HCT116 (cell line): Measurements from ENCODE around the gene IMMT. TPM values are rescaled to one million over a fixed set of nuclear protein-coding genes. Genes with fewer than 3 reads are reported as not detected.

Experiments used
- ATAC-seq: fragments of 200-7000 bp; cut with Tn5 transposase; 2 replicates; pipeline ENCODE4 v1.9.1; 2020; ENCODE audit warnings: mild to moderate bottlenecking, moderate library complexity
- BruUV-seq: library from RNA; stranded (reverse); fragments of 400-500 nt; replicated peaks from 2 replicates; lab custom pipeline; 2021; lab: Mats Ljungman, UMichigan
- CTCF ChIA-PET: fragments of 300-600 bp; sonication (Branson Sonifier 250); formaldehyde crosslinking; loops from one replicate; lab custom pipeline; 2021; ENCODE audit warnings: antibody characterized with exemption; lab: Charles Lee
- POLR2A ChIA-PET: fragments of 300-600, 350-600 bp; sonication (Branson Sonifier 250); formaldehyde crosslinking; loops from one replicate; lab custom pipeline; 2021; ENCODE audit warnings: antibody characterized with exemption; lab: Charles Lee
- RAD21 ChIA-PET, 2 experiments: fragments of 300-600 bp; sonication (Branson Sonifier 250); formaldehyde crosslinking; loops; one replicate each; lab custom pipeline; 2023; ENCODE audit warnings: low total read pairs in 2 of 2; ENCODE audit not compliant: uncharacterized antibody in 2 of 2, unreplicated experiment in 2 of 2, low non-redundant PET in 1 of 2; lab: Charles Lee
- DNase-seq: peaks from one replicate; pipeline ENCODE4 v3.0.0-alpha.2; 2010; ENCODE audit warnings: low read depth, low spot score
- H2AFZ ChIP-seq: fragments of 200-600 bp; shearing (Covaris generic), sonication (generic); 2 replicates; pipeline ENCODE4 v1.6.1; 2017; ENCODE audit warnings: low read depth, mixed run types, mixed read lengths, antibody characterized with exemption, low read length; ENCODE audit not compliant: poor library complexity, severe bottlenecking
- H3K27ac ChIP-seq: 2 replicates; pipeline ENCODE4 v1.5.1; 2012; ENCODE audit warnings: low read depth, low read length
- H3K27me3 ChIP-seq: fragments of 200-600 bp; sonication (generic); 2 replicates; pipeline ENCODE4 v1.6.1; 2016; ENCODE audit warnings: mixed run types, low read length, mixed read lengths; ENCODE audit not compliant: insufficient read depth
- H3K36me3 ChIP-seq, 2 experiments: fragments of 200-500 bp in 1 of 2; fragments of 200-600 bp in 1 of 2; sonication (Bioruptor generic) in 1 of 2; sonication (generic) in 1 of 2; 2 replicates each; pipeline versions ENCODE4 v1.5.1 to v1.6.1; 2014 to 2016; ENCODE audit warnings: low read length in 2 of 2, inconsistent platforms in 1 of 2, mixed read lengths in 1 of 2, mixed run types in 1 of 2; ENCODE audit not compliant: insufficient read depth in 2 of 2, control insufficient read depth in 1 of 2
- H3K4me1 ChIP-seq, 2 experiments: fragments of 200-600 bp in 1 of 2; sonication (generic) in 1 of 2; 2 replicates each; pipeline versions ENCODE4 v1.5.1 to v1.6.1; 2012 to 2017; ENCODE audit warnings: low read length in 2 of 2, inconsistent platforms in 1 of 2, mild to moderate bottlenecking in 1 of 2, mixed read lengths in 1 of 2, mixed run types in 1 of 2, moderate library complexity in 1 of 2; ENCODE audit not compliant: insufficient read depth in 2 of 2, control insufficient read depth in 1 of 2
- H3K4me2 ChIP-seq: fragments of 200-600 bp; sonication (generic); 2 replicates; pipeline ENCODE4 v1.6.1; 2017; ENCODE audit warnings: mixed run types, low read length, mixed read lengths
- H3K4me3 ChIP-seq, 2 experiments: fragments of 200-600 bp in 1 of 2; sonication (generic) in 1 of 2; replicated peaks in 1 of 2; 2 replicates each; pipeline ENCODE4 v1.5.1; 2011 to 2016; ENCODE audit warnings: low read length in 2 of 2, control low read depth in 1 of 2, low read depth in 1 of 2, mild to moderate bottlenecking in 1 of 2, mixed read lengths in 1 of 2, mixed run types in 1 of 2
- H3K79me2 ChIP-seq: fragments of 200-600 bp; sonication (generic); 2 replicates; pipeline ENCODE4 v1.6.1; 2017; ENCODE audit warnings: mild to moderate bottlenecking, mixed run types, low read length, moderate library complexity, mixed read lengths; ENCODE audit not compliant: insufficient read depth
- H3K9ac ChIP-seq: fragments of 200-600 bp; sonication (generic); 2 replicates; pipeline ENCODE4 v1.6.1; 2016; ENCODE audit warnings: low read length, mixed read lengths
- H3K9me2 ChIP-seq: fragments of 200-600 bp; sonication (generic), shearing (Covaris generic); 2 replicates; pipeline ENCODE4 v1.6.1; 2017; ENCODE audit warnings: mixed run types, mild to moderate bottlenecking, moderate library complexity; ENCODE audit not compliant: insufficient read depth
- H3K9me3 ChIP-seq, 2 experiments: fragments of 200-500 bp in 1 of 2; fragments of 200-600 bp in 1 of 2; sonication (Bioruptor generic) in 1 of 2; sonication (generic) in 1 of 2; 2 replicates each; pipeline ENCODE4 v1.6.1; 2014 to 2017; ENCODE audit warnings: low read length in 2 of 2, mixed read lengths in 2 of 2, inconsistent platforms in 1 of 2, low read depth in 1 of 2, mild to moderate bottlenecking in 1 of 2, mixed run types in 1 of 2, moderate library complexity in 1 of 2; ENCODE audit not compliant: control insufficient read depth in 1 of 2, insufficient read depth in 1 of 2
- H4K20me1 ChIP-seq: fragments of 200-600 bp; sonication (generic), shearing (Covaris generic); 2 replicates; pipeline ENCODE4 v1.6.1; 2017; ENCODE audit warnings: mixed run types, mild to moderate bottlenecking, moderate library complexity; ENCODE audit not compliant: insufficient read depth
- CBX3 ChIP-seq: IDR thresholded peaks from 2 replicates; pipeline ENCODE4 v1.6.1; 2012; ENCODE audit warnings: low read depth
- CEBPB ChIP-seq: IDR thresholded peaks from 2 replicates; pipeline ENCODE4 v1.6.1; 2012; ENCODE audit warnings: low read depth
- CTCF ChIP-seq, 3 experiments: fragments of 200-600 bp in 1 of 3; sonication (generic) in 1 of 3; IDR thresholded peaks in 2 of 3; conservative IDR thresholded peaks in 1 of 3; 2 replicates each; pipeline ENCODE4 v1.5.1; 2012 to 2017; ENCODE audit warnings: low read depth in 2 of 3, low read length in 2 of 3, antibody characterized with exemption in 1 of 3, borderline replicate concordance in 1 of 3, control low read depth in 1 of 3, mild to moderate bottlenecking in 1 of 3, mixed read lengths in 1 of 3, mixed run types in 1 of 3, moderate library complexity in 1 of 3; ENCODE audit not compliant: insufficient read depth in 1 of 3
- JUND ChIP-seq: IDR thresholded peaks from 2 replicates; pipeline ENCODE4 v1.6.1; 2012
- POLR2A ChIP-seq: IDR thresholded peaks from 2 replicates; pipeline ENCODE4 v1.7.0; 2011; ENCODE audit warnings: borderline replicate concordance; ENCODE audit not compliant: insufficient read depth, insufficient read length; ENCODE audit errors: extremely low read depth
- POLR2AphosphoS5 ChIP-seq: IDR thresholded peaks from 2 replicates; pipeline ENCODE4 v1.6.1; 2011; ENCODE audit warnings: mild to moderate bottlenecking, low read depth, low read length, moderate library complexity
- RAD21 ChIP-seq: IDR thresholded peaks from 2 replicates; pipeline ENCODE4 v1.6.1; 2012; ENCODE audit warnings: low read depth, mild to moderate bottlenecking
- TCF7L2 ChIP-seq: IDR thresholded peaks from 2 replicates; pipeline ENCODE4 v1.7.0; 2011; ENCODE audit warnings: borderline replicate concordance, inconsistent platforms; ENCODE audit not compliant: insufficient read depth, insufficient read length; ENCODE audit errors: extremely low read depth
- YY1 ChIP-seq: IDR thresholded peaks from 2 replicates; pipeline ENCODE4 v1.6.1; 2011; ENCODE audit warnings: low read length, low read depth, moderate library complexity, mild to moderate bottlenecking; ENCODE audit not compliant: insufficient replicate concordance; ENCODE audit errors: extremely low read depth
- ZBTB33 ChIP-seq: IDR thresholded peaks from 2 replicates; pipeline ENCODE4 v1.6.1; 2011; ENCODE audit warnings: mild to moderate bottlenecking, low read length, moderate library complexity; ENCODE audit not compliant: insufficient replicate concordance; ENCODE audit errors: extremely low read depth
- ZNF274 ChIP-seq: fragments of 200-500 bp; sonication (Bioruptor generic); IDR thresholded peaks from 2 replicates; pipeline ENCODE4 v1.6.1; 2014; ENCODE audit warnings: mild to moderate bottlenecking, low read depth, low read length, inconsistent platforms
- intact Hi-C: fragments of 100-400 bp; cut with micrococcal nuclease; formaldehyde crosslinking; loops from 2 replicates; pipeline ENCODE4 v1.10.0; 2022
- total RNA-seq: library from RNA; stranded (reverse); gene quantifications from one replicate; pipeline ENCODE4 v1.2.1, GENCODE V29; 2021; ENCODE audit not compliant: unreplicated experiment

Gene IMMT
- total RNA-seq, 1 experiment from 2014 or later = 125 TPM

GRCh38 chr2:86123328-86123925 lies 71.8 kb downstream of the IMMT start:
- H3K4me3 ChIP-seq = no peak overlapping the region
- no peaks in the 10 kb centered on the region for H3K4me1 ChIP-seq
- H2AFZ ChIP-seq = no peak overlapping the region
- TF ChIP-seq POLR2A (no peak), JUND (no peak), ZNF274 (no peak), YY1 (no peak), CBX3 (no peak), POLR2AphosphoS5 (no peak), CEBPB (no peak)
- ChIA-PET CTCF (no interaction called here), RAD21 (no interaction called here), POLR2A (no interaction called here)
- DNase-seq = no peak
- no peak for ATAC-seq
- H3K4me2 ChIP-seq = no peak overlapping the region
- BruUV-seq = no TSS peak
- intact Hi-C loops = no loop called here
- no peak overlapping the region for H3K27ac ChIP-seq
- no peaks in the 10 kb centered on the region for H3K27me3 ChIP-seq
- H3K36me3 ChIP-seq = peaks cover 78 to 80% of the 10 kb centered on the region in 2 experiments
- H3K9me2 ChIP-seq = no peaks in the 10 kb centered on the region
- peaks cover 57% of the 10 kb centered on the region; the same call in 1 of the 2 replicates for H3K79me2 ChIP-seq
- H4K20me1 ChIP-seq = 0 out of 2 replicates have a peak, but pooled peaks cover 3% of the 10 kb centered on the region
- no peak overlapping the region for H3K9ac ChIP-seq
- H3K9me3 ChIP-seq = no peaks in the 10 kb centered on the region

GRCh38 chr2:86118130-86118529 lies 77.1 kb downstream of the IMMT start:
- H3K27me3 ChIP-seq = no peaks in the 10 kb centered on the region
- peaks cover 69 to 84% of the 10 kb centered on the region in 2 experiments for H3K36me3 ChIP-seq
- POLR2A ChIA-PET = no interaction called here
- CTCF ChIA-PET = no interaction called here
- H3K4me3 ChIP-seq = no peak overlapping the region
- no peak overlapping the region for H3K9ac ChIP-seq
- H3K9me2 ChIP-seq = no peaks in the 10 kb centered on the region
- BruUV-seq = no TSS peak
- RAD21 ChIA-PET = no interaction called here
- no peak overlapping the region for H3K4me2 ChIP-seq
- intact Hi-C loops = no loop called here
- no peak overlapping the region for H3K27ac ChIP-seq
- 0 out of 2 replicates have a peak, but pooled peaks cover 11% of the 10 kb centered on the region for H4K20me1 ChIP-seq
- DNase-seq = no peak
- TF ChIP-seq RAD21 (no peak), TCF7L2 (no peak), CTCF (IDR thresholded peaks at IDR 0.05 in 2 of 3, conservative IDR thresholded peaks at IDR 0.05 in 1 of 3; ENCODE audit: borderline replicate concordance in 1 of 3, insufficient read depth in 1 of 3, low read depth in 2 of 3, low read length in 2 of 3) (no peak), ZBTB33 (no peak)
- no peaks in the 10 kb centered on the region for H3K9me3 ChIP-seq
- peaks cover 88% of the 10 kb centered on the region for H3K79me2 ChIP-seq
- no peak for ATAC-seq
- H2AFZ ChIP-seq = no peak overlapping the region
- no peaks in the 10 kb centered on the region for H3K4me1 ChIP-seq
